GOT3 (cell line): Measurements from ENCODE around the gene IQSEC1.

Experiments used
- DNase-seq: peaks from one replicate; lab custom pipeline; 2025; ENCODE audit warnings: mixed read lengths; lab: John Stamatoyannopoulos, UW

The IQSEC1 gene

GRCh38 chr3:12907296-12907695 lies 165.9 kb downstream of the IQSEC1 start:
- no peak for DNase-seq

- DNase-seq, result no peak
Measured at GRCh38 chr3:12906916-12907290, 166.3 kb downstream of the IQSEC1 start.

DNA sequence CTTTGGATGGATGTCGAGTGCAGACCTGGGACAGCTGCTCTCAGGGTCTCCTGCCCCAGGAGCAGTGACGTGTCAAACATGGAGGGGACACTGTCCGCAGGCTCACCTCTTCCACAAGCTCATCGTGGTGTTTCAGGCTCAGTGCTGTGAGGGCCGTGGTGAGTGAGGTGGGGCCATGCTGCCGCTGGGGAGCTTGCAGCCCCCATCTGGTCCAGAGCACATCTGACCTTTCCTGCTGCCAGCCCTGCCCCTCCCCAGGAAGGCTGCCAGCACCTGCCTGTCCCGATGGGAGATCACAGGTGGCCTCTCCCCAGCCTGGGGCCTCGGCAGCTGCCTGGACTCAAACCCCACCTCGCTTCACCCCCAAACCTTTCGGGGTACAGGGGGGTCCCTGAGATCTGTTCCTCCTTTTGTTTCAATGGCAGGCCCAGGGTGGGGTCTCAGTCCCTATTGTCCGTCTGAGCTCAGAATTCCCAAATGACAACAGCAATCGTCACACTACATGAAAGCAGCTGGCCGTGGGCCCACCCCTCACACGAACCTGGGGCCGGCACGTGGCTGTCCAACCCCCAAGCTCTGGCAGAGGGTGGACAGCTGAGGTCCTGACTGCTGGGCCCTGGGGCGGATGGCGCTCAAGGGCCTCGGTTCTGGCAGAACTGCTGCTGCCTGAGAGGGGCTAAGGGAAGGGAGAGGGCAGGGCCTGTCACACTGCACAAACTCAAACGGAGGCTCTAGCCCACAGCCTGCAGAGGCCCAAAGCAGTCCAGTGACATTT lies 166.9 kb downstream of the IQSEC1 start:
- no peak for DNase-seq

DNA sequence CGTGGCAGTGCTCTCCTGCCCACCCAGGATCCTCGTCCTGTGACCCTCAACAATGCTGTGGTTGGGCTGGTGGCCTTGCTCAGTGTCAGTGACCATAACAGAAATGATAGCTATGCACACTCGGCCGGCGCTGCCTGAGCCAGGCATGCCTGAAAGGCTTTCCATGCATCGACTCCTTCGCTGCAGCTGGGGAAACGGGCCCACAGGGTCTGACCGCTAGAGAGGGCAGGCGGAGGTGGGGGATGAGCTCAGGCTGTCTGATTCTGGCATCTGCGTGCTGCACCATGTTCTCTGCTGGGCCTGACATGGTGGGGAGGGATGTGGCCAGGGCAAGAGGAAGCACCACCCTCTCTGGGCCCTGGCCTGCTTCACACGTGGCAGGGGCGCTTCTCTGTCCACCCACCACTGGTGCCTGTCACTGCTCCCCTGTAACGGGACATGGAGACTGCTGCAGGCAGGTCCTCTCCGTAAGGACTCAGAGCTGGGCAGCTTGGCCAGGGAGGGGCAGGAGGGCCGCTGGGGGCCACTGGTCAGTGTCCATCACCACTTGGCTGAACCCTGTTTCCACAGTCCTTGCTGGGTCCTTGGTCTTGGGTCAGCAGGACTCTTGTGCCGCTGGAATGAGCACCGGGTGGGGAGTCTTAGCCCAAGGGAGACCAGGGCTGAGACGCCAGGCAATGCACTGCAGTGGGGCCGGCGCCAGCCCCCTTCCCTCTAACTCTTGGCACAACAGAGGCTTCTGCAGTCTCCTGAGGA lies 167.7 kb downstream of the IQSEC1 start:
- DNase-seq, result no peak

DNA sequence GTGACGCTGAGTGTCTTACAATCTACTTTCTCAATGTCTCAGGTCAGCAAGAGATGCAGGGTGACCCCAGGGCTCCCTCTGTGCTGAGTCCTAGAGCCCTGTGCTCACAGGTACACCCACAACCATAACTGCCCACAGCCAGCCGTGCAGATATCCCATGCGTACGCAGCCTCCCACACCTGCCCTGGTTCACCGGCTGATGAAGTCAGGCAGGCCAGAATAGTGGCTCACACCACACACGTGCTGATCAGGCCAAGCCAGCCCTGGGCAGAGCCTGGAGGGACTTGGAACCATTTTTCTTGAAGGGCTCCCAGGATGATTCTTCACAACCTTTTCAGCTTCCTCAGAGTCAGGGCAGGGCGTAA lies 168.3 kb downstream of the IQSEC1 start:
- DNase-seq, result no peak

- no peak for DNase-seq
Measured at GRCh38 chr3:12903881-12904280, 169.3 kb downstream of the IQSEC1 start.

- DNase-seq, result no peak
Measured at GRCh38 chr3:12903000-12903800, 170.0 kb downstream of the IQSEC1 start.

- no peak for DNase-seq
Measured at GRCh38 chr3:12902181-12902999, 170.8 kb downstream of the IQSEC1 start.

DNA sequence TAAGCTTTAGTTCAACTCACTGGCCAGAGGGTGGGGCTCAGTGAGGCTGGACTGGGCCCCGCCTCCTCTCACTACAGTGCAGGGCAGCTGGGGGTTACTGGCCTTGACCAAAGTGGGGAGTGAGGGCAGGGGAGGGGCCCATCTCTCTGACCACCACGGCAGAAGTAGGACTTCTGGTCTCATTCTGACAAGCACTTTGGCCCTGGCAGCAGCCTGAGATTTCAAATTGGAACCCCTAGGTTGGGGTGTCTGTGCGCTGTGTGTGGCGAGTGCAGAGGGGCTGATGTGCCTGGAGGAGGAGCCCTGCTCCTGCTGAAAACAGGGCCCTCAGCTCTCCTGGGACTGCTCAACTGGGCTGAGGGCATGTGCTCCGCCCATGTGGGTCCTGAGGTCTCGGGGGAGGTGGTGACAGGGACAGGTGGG lies 171.6 kb downstream of the IQSEC1 start:
- DNase-seq, result no peak

GRCh38 chr3:12900885-12901411 lies 172.3 kb downstream of the IQSEC1 start:
- no peak for DNase-seq

GRCh38 chr3:12898965-12899755 lies 174.1 kb downstream of the IQSEC1 start:
- DNase-seq, result no peak

GRCh38 chr3:12898290-12898964 lies 174.8 kb downstream of the IQSEC1 start:
- no peak for DNase-seq

- DNase-seq, result no peak
Measured at GRCh38 chr3:12897381-12898289, 175.6 kb downstream of the IQSEC1 start.

DNA sequence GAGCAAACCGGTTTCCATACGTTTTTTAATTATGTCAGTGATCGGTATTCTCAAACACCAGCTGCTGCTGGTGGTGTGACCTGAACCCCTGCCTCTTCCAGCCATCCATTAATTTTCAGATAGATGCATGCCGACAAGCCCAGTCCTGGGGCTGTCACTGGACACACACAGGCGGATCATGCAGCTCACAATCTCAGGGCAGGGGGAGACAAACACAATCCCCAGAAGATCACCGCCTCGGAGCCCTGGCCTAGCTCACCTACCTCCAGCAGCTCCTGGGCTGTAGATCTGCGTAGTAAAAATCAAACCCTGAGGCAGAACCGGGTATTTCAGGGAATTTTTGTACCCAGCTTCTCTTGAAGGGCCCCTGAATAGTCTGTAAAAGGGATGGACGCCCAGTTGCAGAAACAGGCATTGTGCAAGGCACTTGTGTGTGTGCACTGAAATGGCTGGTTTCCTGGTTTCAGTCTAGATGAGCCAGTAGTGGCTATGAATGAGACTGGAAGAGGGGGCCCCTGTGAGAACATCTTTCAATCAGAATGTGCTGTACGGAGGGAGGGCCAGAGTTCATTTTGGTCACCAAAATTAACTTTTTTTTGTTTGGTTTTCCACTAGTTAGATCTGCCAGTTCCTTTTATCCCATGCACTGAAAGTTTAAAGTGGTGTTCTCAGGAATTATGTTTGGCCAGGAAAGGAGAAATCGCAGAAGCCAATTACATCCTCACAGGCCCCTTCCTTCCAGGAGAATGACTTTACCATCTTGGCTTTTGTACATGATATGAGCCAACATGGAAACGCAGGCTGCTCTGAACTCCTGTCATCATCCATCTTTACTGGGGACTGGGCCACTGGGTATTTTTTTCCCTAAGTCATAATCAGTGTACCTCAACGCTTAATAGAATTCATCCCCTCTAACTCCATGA lies 176.9 kb downstream of the IQSEC1 start:
- DNase-seq, result no peak

- no peak for DNase-seq
Measured at GRCh38 chr3:12895391-12896062, 177.7 kb downstream of the IQSEC1 start.

GRCh38 chr3:12894629-12895028 lies 178.6 kb downstream of the IQSEC1 start:
- no peak for DNase-seq

GRCh38 chr3:12893852-12894251 lies 179.4 kb downstream of the IQSEC1 start:
- no peak for DNase-seq
